ENCODE measurements around the gene IRGQ. TPM values are rescaled to one million over a fixed set of nuclear protein-coding genes. Genes with fewer than 3 reads are reported as not detected.

Gene IRGQ
- total RNA-seq, 1 donor from 2014 or later: 21.1 TPM

DNA sequence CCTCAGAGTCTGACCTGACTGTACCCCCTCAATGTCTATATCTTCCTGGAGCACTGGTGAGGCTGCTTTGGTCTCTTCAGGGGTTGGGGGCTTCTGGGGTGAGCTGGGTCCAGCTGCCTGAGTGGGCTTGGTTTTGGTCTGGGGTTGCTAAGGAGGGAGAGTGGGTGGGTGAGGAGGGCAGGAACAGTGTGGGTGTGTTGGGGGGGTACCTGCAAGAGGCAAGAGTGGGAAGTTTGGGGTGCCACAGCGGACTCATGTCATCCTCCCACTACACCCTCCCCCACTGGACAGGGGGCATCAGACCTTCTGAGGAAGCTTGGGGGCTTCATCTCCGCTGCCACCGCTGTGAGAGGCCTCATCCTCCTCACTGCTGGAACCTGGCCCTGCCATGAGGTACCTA is 49.4 kb downstream of the IRGQ start:
- intact Hi-C loops (cut with DNase I): no loop called here
- H3K27ac ChIP-seq: no peak overlapping the region
- ATAC-seq (no peak), DNase-seq (no peak)
- no peaks in the 10 kb centered on the region for H3K4me1 ChIP-seq
- TF ChIP-seq, protein P1, sequence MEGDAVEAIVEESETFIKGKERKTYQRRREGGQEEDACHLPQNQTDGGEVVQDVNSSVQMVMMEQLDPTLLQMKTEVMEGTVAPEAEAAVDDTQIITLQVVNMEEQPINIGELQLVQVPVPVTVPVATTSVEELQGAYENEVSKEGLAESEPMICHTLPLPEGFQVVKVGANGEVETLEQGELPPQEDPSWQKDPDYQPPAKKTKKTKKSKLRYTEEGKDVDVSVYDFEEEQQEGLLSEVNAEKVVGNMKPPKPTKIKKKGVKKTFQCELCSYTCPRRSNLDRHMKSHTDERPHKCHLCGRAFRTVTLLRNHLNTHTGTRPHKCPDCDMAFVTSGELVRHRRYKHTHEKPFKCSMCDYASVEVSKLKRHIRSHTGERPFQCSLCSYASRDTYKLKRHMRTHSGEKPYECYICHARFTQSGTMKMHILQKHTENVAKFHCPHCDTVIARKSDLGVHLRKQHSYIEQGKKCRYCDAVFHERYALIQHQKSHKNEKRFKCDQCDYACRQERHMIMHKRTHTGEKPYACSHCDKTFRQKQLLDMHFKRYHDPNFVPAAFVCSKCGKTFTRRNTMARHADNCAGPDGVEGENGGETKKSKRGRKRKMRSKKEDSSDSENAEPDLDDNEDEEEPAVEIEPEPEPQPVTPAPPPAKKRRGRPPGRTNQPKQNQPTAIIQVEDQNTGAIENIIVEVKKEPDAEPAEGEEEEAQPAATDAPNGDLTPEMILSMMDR (IDR thresholded peaks at IDR 0.05): no peak
- H3K36me3 ChIP-seq: peaks cover 66% of the 10 kb centered on the region
- no peak overlapping the region for H3K4me3 ChIP-seq
- H3K9me3 ChIP-seq: no peaks in the 10 kb centered on the region
- no peaks in the 10 kb centered on the region for H3K27me3 ChIP-seq (ENCODE audit: low read depth)

DNA sequence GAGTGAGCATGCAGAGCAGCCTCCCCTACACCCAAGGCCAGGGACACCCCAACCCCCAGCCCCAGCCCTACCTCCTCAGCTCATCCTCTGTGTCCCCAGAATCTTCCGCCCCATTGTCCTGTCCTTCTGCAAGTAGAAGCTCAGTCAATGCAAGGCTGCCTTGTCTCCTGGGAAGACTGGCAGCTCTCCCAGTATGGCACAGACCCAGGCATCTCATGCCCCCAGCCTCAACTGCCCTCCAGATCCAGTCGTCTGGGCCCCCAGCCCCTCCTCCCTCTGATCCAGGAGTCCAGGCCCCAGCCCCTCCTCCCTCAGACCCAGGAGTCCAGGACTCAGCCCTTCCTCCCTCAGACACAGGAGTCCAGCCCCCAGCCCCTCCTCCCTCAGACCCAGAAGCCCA is 50.0 kb downstream of the IRGQ start:
- no peaks in the 10 kb centered on the region for H3K27me3 ChIP-seq (ENCODE audit: low read depth)
- DNase-seq: no peak

DNA sequence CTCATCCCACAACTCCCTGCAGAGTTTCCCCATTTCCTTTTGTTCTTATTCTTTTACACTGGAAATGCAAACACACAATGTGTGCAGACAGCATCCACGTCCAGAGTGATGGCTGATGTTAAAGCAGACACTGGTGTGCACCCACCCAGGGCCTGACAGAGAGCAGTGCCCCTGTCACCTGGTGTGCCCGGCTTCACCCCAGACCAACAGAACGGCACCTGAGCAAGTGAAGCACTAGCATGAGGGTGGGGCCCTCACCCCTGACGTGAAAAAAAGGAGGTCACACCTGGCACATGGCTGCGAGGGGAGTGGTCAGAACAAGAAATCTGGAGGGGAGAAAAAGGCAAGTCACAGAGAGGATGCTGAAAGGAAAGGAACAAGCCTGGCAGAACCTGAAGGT is 50.7 kb downstream of the IRGQ start:
- H3K36me3 ChIP-seq: peaks cover 66% of the 10 kb centered on the region

More for the DNA sequence above, 50.0 kb downstream of the IRGQ start:
- TF ChIP-seq, protein P1 (IDR thresholded peaks at IDR 0.05): no peak
- Histone ChIP-seq H3K4me1 (no peaks in the 10 kb centered on the region), H3K4me3 (no peak overlapping the region), H3K9me3 (no peaks in the 10 kb centered on the region), H3K36me3 (peaks cover 66% of the 10 kb centered on the region), H3K27ac (no peak overlapping the region)
- intact Hi-C loops (cut with DNase I): no loop called here
- no peak for ATAC-seq

DNA sequence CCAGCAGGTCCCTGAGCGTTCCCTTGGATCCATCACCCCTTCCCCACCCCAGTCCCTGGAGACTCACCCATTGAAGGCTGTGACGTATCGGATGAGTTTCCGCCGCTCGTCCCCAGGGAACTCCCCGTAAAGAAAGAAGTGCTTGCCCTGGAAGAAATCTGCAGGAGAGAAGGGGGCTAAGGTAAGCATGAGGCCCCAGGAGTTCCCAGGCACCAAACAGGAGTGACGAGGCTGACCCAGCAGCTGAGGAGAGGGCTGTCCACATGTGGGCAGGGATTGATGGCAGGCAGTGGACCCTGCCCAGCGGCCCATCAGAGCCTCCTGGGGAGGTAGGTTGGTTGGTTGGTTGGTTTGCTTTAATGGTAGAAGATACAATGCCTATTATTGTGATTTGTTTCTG is 51.9 kb downstream of the IRGQ start:
- intact Hi-C loops (cut with DNase I): no loop called here
- no peaks in the 10 kb centered on the region for H3K27me3 ChIP-seq (ENCODE audit: low read depth)
- H3K4me1 ChIP-seq: no peaks in the 10 kb centered on the region
- DNase-seq (no peak), ATAC-seq (no peak)
- TF ChIP-seq, protein P1 (IDR thresholded peaks at IDR 0.05): no peak
- H3K4me3 ChIP-seq: no peak overlapping the region
- no peak overlapping the region for H3K27ac ChIP-seq
- H3K36me3 ChIP-seq: peaks cover 59% of the 10 kb centered on the region
- no peaks in the 10 kb centered on the region for H3K9me3 ChIP-seq

More for the DNA sequence above, 50.7 kb downstream of the IRGQ start:
- Histone ChIP-seq H3K9me3 (no peaks in the 10 kb centered on the region), H3K27ac (no peak overlapping the region), H3K4me3 (no peak overlapping the region), H3K4me1 (no peaks in the 10 kb centered on the region), H3K27me3 (ENCODE audit: low read depth) (no peaks in the 10 kb centered on the region)
- intact Hi-C loops (cut with DNase I): no loop called here
- TF ChIP-seq, protein P1 (IDR thresholded peaks at IDR 0.05): no peak
- DNase-seq (no peak), ATAC-seq (no peak)

DNA sequence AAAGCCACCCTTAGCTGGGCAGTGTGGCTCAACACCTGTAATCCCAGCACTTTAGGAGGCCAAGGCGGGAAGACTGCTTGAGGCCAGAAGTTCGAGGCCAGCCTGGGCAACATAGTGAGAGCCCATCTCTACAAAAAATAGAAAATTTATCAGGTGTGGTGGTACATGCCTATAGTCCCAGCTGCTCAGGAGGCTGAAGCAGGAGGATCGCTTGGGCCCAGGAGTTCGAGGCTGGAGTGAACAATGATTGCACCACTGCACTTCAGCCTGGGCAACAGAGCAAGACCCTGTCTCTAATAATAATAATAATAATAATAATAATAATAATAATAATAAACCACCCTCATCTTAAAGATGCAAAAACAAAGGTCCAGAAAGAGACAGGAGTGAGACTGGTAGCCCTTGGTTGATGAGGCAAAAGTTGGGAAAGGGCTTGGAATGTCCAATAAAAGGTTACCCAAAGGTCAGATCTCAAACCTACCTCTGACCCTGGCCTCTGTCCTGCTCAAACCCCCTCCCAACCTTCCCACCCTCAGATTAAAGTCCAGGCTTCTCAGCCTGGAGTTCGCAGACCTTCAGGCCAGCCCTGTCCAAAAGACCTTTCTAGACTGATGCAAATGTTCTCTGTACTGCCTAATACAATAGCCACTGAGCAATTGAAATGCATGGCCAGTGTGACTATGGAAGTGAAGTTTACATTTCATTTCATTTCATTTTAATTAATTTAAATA is 53.8 kb downstream of the IRGQ start:
- Histone ChIP-seq H3K4me1 (no peaks in the 10 kb centered on the region), H3K4me3 (no peak overlapping the region), H3K27ac (no peak overlapping the region), H3K36me3 (peaks cover 70% of the 10 kb centered on the region), H3K27me3 (ENCODE audit: low read depth) (no peaks in the 10 kb centered on the region), H3K9me3 (no peaks in the 10 kb centered on the region)
- intact Hi-C loops (cut with DNase I): no loop called here
- no peak for DNase-seq
- no peak for ATAC-seq
- TF ChIP-seq, protein P1 (IDR thresholded peaks at IDR 0.05): no peak
